Thyroid gland (tissue), 4 donors: ENCODE results near the gene POTEE. TPM values are rescaled to one million over a fixed set of nuclear protein-coding genes. Genes with fewer than 3 reads are reported as not detected.
"Not testable (repeated sequence)": the region's sequence is repeated elsewhere in the genome, so short reads cannot be mapped to it uniquely, and the experiment has no call there.

Experiments
- DNase-seq, 2 donors: peaks; one replicate each; pipeline ENCODE4 v3.0.0-alpha.2; 2019
- H3K27ac ChIP-seq, 3 donors: fragments of 200-600 bp; sonication (generic); 1 replicate in 2 of 3; 2 replicates in 1 of 3; pipeline ENCODE4 v1.5.1; 2016 to 2019; ENCODE audit warnings: mild to moderate bottlenecking in 1 of 3, moderate library complexity in 1 of 3
- H3K27me3 ChIP-seq: fragments of 200-600 bp; sonication (generic); one replicate; pipeline ENCODE4 v1.5.1; 2019
- H3K36me3 ChIP-seq, 2 donors: fragments of 200-600 bp; sonication (generic); one replicate each; pipeline ENCODE4 v1.5.1; 2016 to 2019
- H3K4me1 ChIP-seq, 2 donors: fragments of 200-600 bp; sonication (generic); one replicate each; pipeline ENCODE4 v1.5.1; 2017 to 2019
- H3K4me3 ChIP-seq, 3 donors: fragments of 200-600 bp; sonication (generic); replicated peaks in 1 of 3; 1 replicate in 2 of 3; 2 replicates in 1 of 3; pipeline ENCODE4 v1.5.1; 2016; ENCODE audit warnings: mild to moderate bottlenecking in 1 of 3
- H3K9me3 ChIP-seq: fragments of 200-600 bp; sonication (generic); one replicate; pipeline ENCODE4 v1.5.1; 2017
- CTCF ChIP-seq, 6 experiments: fragments of 200-600 bp in 3 of 6; fragments of 450-650 bp in 3 of 6; sonication (generic) in 3 of 6; IDR thresholded peaks; one replicate each; pipeline ENCODE4 v1.5.1; 2016 to 2019; ENCODE audit warnings: antibody characterized with exemption in 6 of 6, mild to moderate bottlenecking in 2 of 6, inconsistent platforms in 1 of 6, moderate library complexity in 1 of 6
- POLR2A ChIP-seq, 2 donors: fragments of 450-650 bp; IDR thresholded peaks; one replicate each; pipeline ENCODE4 v1.6.1; 2017; ENCODE audit warnings: antibody characterized with exemption in 2 of 2, mild to moderate bottlenecking in 2 of 2, moderate library complexity in 1 of 2
- WGBS, 2 donors: methylation state at CpG; one replicate each; pipeline ENCODE4 v1.1.5; 2017; 5-methylcytosine and 5-hydroxymethylcytosine counted together
- intact Hi-C: fragments of 100-400 bp; cut with DNase I; formaldehyde crosslinking; loops from one replicate; pipeline ENCODE4 v1.15.1; 2023
- total RNA-seq, 4 donors: library from RNA; depleted of rRNA; stranded (reverse); fragments of >200 nt; gene quantifications; one replicate each; pipeline ENCODE4 v1.2.3, GENCODE V29; 2016

The POTEE gene
- total RNA-seq = under 1 TPM in 2 of 4 donors, not detected in 2; 0.11 to 0.40 TPM

GRCh38 chr2:131209030-131209772, at the start of gene POTEE:
POTEE (plus strand) TSS chr2:131209536; CDS start chr2:131218403, 8,867 bp downstream.
- intact Hi-C loops, H3K9me3 ChIP-seq, DNase-seq, H3K4me1 ChIP-seq, H3K4me3 ChIP-seq, H3K27ac ChIP-seq, H3K36me3 ChIP-seq, H3K27me3 ChIP-seq: not testable (repeated sequence)
- WGBS, 2 donors = 95 to 98% methylated on average over 24 to 25 of the region's 33 CpGs

- H3K9me3 ChIP-seq, H3K4me3 ChIP-seq, DNase-seq, intact Hi-C loops, H3K27ac ChIP-seq, H3K36me3 ChIP-seq, H3K27me3 ChIP-seq, H3K4me1 ChIP-seq: not testable (repeated sequence)
- 94 to 96% methylated on average over 5 of the region's 5 CpGs for WGBS, 2 donors
Measured at GRCh38 chr2:131165562-131165961, 43.8 kb upstream of the POTEE start.

- WGBS, 2 donors = 90% methylated on average over 5 of the region's 5 CpGs
- no peaks in the 10 kb centered on the region for H3K36me3 ChIP-seq
- no peak overlapping the region for H3K4me3 ChIP-seq
- no peaks in the 10 kb centered on the region for H3K4me1 ChIP-seq
- no peaks in the 10 kb centered on the region for H3K9me3 ChIP-seq
- DNase-seq = no peak
- no peaks in the 10 kb centered on the region for H3K27me3 ChIP-seq
- intact Hi-C loops = no loop called here
- no peak overlapping the region for H3K27ac ChIP-seq
- TF ChIP-seq POLR2A (IDR thresholded peaks at IDR 0.05) (no peak), CTCF (IDR thresholded peaks at IDR 0.05) (no peak)
Measured at GRCh38 chr2:131168538-131168937, 40.8 kb upstream of the POTEE start.

- H3K27me3 ChIP-seq, H3K4me1 ChIP-seq, H3K4me3 ChIP-seq, DNase-seq, H3K9me3 ChIP-seq, H3K36me3 ChIP-seq, intact Hi-C loops, H3K27ac ChIP-seq: not testable (repeated sequence)
- WGBS, 2 donors = 92 to 95% methylated on average over 10 of the region's 10 CpGs
Measured at GRCh38 chr2:131178050-131178449, 31.3 kb upstream of the POTEE start.

GRCh38 chr2:131178721-131179418, 30.5 kb upstream of the POTEE start:
- H3K27me3 ChIP-seq, H3K27ac ChIP-seq, intact Hi-C loops, H3K4me3 ChIP-seq, H3K9me3 ChIP-seq, H3K4me1 ChIP-seq, H3K36me3 ChIP-seq, DNase-seq: not testable (repeated sequence)
- WGBS, 2 donors = 81 to 85% methylated on average over 15 of the region's 15 CpGs

- DNase-seq, H3K4me1 ChIP-seq, intact Hi-C loops: not testable (repeated sequence)
Measured at GRCh38 chr2:131181451-131181850, 27.9 kb upstream of the POTEE start.

GRCh38 chr2:131193421-131193820, 15.9 kb upstream of the POTEE start:
- WGBS, 2 donors = 39 to 48% methylated on average over 3 of the region's 3 CpGs
- H3K36me3 ChIP-seq, H3K4me1 ChIP-seq, intact Hi-C loops, H3K9me3 ChIP-seq, H3K27ac ChIP-seq, H3K4me3 ChIP-seq, DNase-seq, H3K27me3 ChIP-seq: not testable (repeated sequence)

More at GRCh38 chr2:131181451-131181850, 27.9 kb upstream of the POTEE start:
- 74 to 76% methylated on average over 4 of the region's 4 CpGs for WGBS, 2 donors
- H3K4me3 ChIP-seq, H3K9me3 ChIP-seq, H3K36me3 ChIP-seq, H3K27ac ChIP-seq, H3K27me3 ChIP-seq: not testable (repeated sequence)

GRCh38 chr2:131196186-131196585, 13.2 kb upstream of the POTEE start:
- H3K27me3 ChIP-seq, H3K36me3 ChIP-seq, H3K4me1 ChIP-seq, intact Hi-C loops, H3K9me3 ChIP-seq, DNase-seq, H3K4me3 ChIP-seq, H3K27ac ChIP-seq: not testable (repeated sequence)
- 77 to 82% methylated on average over 2 of the region's 2 CpGs for WGBS, 2 donors
